Activated naive CD4-positive, alpha-beta T cell treated with anti-CD3 and anti-CD28 coated beads, Interleukin-2, amount 50 U/mL, for 72 hours (primary cell): ENCODE results near the gene ADNP2. TPM values are rescaled to one million over a fixed set of nuclear protein-coding genes. Genes with fewer than 3 reads are reported as not detected.

Experiments used
- ATAC-seq, 2 donors: fragments of 150-1000 bp; cut with Tn5 transposase; 2 replicates each; pipeline ENCODE4 v1.10.0; 2021; ENCODE audit warnings: mild to moderate bottlenecking in 2 of 2, moderate library complexity in 2 of 2
- DNase-seq, 2 donors: peaks; one replicate each; pipeline ENCODE4 v3.0.0; 2021 to 2022; ENCODE audit warnings: low spot score in 2 of 2
- H3K27ac Mint-ChIP-seq, 2 donors: one replicate each; pipeline ENCODE4 v1.8.0; 2022; ENCODE audit warnings: mild to moderate bottlenecking in 2 of 2, mixed read lengths in 2 of 2
- H3K36me3 Mint-ChIP-seq, 2 donors: one replicate each; pipeline ENCODE4 v1.8.0; 2022; ENCODE audit warnings: mixed read lengths in 2 of 2
- H3K9me3 Mint-ChIP-seq, 2 donors: one replicate each; pipeline ENCODE4 v1.8.0; 2022; ENCODE audit warnings: mixed read lengths in 2 of 2
- total RNA-seq, 2 donors: library from RNA; stranded (reverse); gene quantifications; one replicate each; pipeline ENCODE4 v1.2.3, GENCODE V29; 2022

ADNP2 gene
- total RNA-seq, 2 donors from 2014 or later: 27.6 to 37.3 TPM

DNA sequence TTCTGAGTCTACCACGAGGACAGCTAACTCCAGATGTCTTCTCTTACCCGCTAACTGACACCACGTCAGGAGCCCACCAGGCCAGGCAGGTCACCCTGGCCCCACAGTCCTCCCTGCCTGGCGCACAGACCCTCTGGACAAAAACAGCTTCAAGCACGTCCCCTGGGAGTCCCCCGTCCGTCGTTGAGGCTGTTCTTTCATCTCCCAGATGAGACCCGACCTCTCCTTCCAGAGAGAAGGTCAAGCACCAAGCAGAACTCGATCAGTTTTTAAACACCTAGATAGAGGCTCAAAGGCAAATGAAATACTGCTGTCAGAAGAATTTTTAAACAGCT is 80.4 kb downstream of the ADNP2 start:
- H3K9me3 Mint-ChIP-seq: peaks cover 0 to 6% of the 10 kb centered on the region in 2 donors
- H3K27ac Mint-ChIP-seq: no peak overlapping the region
- ATAC-seq (no peak), DNase-seq (no peak)
- H3K36me3 Mint-ChIP-seq: no peaks in the 10 kb centered on the region

Other genes with a start within 250 kb of the ADNP2 start
- gene SLC66A2, start 157.6 kb upstream of the ADNP2 start, total RNA-seq: 10 to 100 TPM; 15.6 to 40.0 TPM
- gene HSBP1L1, start 144.6 kb upstream of the ADNP2 start, total RNA-seq: 10 to 100 TPM in 1 of 2 donors, 1 to 10 TPM in 1; 5.9 to 21.6 TPM
- 100 to 1,000 TPM; 142 to 148 TPM for gene TXNL4A, start 120.7 kb upstream of the ADNP2 start, total RNA-seq
- 10 to 100 TPM; 33.0 to 38.4 TPM for gene RBFA, start 74.8 kb upstream of the ADNP2 start, total RNA-seq
- under 1 TPM in 1 of 2 donors, not detected in 1; 0.58 TPM for gene PARD6G, start 138.3 kb downstream of the ADNP2 start, total RNA-seq